GM21447 (cell line): Measurements from ENCODE around the gene SAMMSON.

Experiments
- ATAC-seq: cut with Tn5 transposase; IDR thresholded peaks from one replicate; pipeline ENCODE4 v1.9.1; 2021; ENCODE audit not compliant: unreplicated experiment

The SAMMSON gene

GRCh38 chr3:69999140-70000027 is at the start of gene SAMMSON:
Gene SAMMSON (plus strand): TSS chr3:69999733.
- ATAC-seq: no peak

GRCh38 chr3:69951616-69952015 is 47.9 kb upstream of the SAMMSON start:
- ATAC-seq: no peak

DNA sequence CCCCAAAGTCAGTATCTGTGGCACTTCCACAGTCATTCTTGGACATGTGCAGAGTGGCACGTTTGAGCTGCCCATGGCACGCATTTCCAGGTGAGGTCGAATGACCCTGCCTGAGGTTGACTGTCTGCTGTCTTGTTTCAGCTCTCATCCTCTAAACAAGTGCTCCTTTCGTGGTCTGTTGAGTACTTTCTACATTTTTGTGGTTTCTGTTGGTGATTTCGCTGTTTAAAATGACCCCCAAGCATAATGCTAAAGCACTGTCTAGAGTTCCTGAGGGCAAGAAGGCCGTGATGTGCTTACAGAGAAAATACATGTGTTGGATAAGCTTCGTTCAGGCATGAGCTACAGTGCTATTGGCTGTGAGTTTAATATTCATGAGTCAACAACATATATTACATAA is 40.0 kb upstream of the SAMMSON start:
- ATAC-seq: no peak

DNA sequence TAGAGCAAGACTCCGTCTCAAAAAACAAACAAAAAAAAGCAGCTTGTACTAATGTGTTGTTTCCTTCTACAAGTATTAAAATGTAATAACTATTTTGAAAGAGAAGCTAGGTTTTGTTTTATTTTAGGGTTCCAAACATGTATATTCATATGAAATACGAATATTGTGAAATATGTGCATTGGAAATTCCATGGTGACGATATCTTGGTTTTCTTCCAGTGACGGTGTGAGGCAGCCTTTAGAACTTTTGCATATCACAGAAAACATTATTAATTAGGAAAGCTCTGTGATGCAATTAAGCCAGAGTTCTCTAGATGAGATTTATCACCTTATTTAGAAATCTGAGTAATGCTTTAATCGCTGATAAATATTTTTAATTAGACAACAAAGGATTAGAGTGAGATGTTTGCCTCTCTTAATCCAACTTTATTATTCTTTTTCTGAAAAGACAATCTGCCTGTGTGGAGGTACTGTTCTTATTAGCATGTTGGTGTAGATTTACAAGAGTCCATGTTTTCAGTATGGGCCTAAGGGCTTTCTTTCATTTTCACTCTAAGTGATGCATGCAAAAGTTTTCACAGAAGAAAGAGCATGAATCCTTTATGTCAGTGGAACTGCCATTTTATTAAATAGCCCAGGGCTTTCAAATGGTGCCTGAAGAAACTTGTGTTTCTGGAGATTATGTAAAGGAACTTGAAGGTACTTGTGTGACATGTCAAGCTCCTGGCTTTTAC is 37.7 kb upstream of the SAMMSON start:
- ATAC-seq: no peak

- no peak for ATAC-seq
Measured at GRCh38 chr3:69963643-69964042, 35.9 kb upstream of the SAMMSON start.

DNA sequence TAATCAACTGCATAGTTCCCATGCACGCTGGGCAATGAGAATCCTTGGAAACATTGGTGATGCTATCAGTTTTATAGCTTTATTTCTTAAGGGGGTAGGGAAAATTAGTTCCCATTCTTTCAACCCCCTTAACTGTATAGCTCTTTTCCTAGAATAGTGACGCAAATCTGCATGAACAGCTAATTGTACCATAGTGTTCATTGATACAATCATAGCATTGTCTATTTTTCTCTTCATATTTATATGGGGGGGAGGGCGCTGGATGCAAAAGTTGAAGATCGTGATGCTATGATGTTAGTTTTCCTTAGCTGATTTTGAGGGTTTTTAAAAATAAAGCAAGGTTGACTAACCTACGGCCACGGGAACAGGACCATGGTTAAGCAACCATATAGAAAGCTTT is 32.4 kb upstream of the SAMMSON start:
- ATAC-seq: no peak

DNA sequence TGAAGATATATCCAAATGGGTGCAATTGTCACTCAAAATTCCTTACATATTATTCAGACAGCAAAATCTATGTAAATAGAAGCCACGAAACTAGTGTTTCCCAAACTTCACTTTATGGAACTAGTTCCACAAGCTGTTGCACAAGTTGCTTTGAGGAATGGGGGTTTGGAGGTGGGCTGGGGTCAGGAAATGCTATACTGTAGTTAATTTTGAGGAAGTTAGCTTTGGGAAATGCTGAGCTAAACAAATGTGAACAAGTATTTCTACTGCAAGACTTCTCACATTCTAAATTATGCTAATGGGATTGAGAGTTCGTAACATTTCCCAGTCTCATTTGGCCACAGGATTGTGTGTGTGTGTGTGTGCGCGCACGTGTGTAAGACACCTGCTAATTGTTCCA is 28.7 kb upstream of the SAMMSON start:
- no peak for ATAC-seq

- ATAC-seq: no peak
Measured at GRCh38 chr3:69972672-69973071, 26.9 kb upstream of the SAMMSON start.

DNA sequence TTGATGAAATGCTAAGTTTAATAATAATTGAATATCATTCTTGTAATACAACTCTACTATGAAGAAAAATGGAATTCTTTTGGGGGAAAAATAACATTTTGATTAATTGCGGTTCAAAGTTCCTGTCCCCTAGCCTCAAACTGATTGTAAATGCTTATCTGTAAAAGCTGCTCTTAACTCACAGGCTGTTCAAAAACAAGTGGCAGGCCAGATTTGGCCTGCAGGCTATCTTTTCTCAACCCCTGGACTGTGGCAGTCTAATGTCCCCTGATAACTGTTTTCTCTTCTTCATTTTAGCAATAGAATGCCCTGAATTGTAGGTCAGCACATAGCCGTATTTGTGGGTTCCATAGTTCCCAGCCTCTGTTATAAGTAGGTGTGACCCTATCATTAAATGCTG is 23.5 kb upstream of the SAMMSON start:
- no peak for ATAC-seq

- no peak for ATAC-seq
Measured at GRCh38 chr3:69983546-69984265, 15.8 kb upstream of the SAMMSON start.

DNA sequence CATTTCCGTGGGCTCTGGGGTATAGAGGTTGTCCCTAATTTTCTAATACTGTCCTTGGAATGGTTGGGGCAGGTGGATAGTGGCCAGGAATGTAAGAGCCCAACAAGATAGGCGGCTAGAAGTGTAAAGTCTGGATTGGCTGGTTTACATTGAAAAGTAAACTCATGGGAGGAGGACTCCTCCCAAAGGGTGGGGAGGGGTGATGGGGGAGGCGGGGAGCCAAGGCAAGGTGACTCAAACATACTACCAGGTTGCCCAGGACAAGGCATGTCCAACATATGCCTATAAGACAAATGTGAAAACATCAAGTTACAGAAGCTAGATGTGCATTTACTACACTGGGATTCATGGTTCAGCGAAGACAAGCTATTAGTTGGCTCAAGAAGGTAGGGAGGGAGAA is 14.3 kb upstream of the SAMMSON start:
- ATAC-seq: no peak

DNA sequence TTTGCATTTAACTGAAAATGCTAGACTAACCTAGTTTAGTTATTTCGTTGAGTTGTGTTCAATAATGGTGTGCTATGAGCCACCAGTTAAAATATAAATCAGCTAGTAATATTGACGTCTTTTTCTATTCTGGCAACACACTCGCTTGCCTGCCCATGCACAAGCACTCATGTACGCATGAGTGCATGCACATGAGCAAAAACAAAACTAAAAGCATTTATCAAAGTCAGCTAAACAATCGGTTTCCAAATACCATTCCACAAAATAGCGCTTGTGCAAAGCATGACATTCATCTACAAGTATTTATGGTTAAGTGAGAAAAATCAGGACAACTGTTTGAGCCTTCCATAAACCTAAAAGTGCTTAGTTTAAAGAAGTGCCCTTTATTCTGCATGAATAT is 13.1 kb upstream of the SAMMSON start:
- no peak for ATAC-seq

DNA sequence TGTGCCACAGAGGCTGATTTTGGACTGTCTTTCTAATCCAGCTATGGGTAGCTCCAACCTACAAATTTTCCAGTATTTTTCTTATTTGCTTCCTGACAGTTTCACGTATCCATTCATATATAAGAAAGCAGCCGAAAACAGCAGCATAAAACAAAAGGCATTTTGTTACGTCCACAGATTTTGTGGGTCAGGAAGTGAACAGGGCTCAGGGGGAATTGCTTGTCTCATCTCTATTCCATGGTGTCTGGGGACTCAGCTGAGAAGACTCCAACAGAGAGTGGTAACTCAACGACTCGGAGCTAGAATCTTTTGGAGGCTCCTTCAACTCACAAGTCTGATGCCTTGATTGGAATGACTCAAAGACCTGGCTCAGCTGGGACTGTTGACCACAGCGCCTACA is 11.7 kb upstream of the SAMMSON start:
- ATAC-seq: no peak

DNA sequence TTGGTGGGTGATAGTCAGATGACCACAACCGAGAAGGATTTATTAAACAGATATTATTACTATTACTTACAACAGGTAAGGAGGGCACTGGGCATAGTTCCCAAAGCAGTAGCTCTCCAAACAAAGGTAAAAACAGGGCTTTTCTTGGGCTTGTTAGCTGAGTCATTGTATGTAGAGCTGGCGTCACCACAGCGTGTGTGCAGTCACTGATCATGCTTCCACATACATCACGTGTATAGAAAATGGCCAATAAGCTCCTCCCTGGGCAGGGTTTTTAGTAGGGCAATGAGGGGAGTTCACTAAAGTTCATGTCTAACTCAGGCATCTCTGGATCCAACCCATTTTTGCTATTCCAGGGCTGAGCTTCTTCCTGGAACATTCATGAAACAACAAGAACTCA is 5.8 kb upstream of the SAMMSON start:
- no peak for ATAC-seq

DNA sequence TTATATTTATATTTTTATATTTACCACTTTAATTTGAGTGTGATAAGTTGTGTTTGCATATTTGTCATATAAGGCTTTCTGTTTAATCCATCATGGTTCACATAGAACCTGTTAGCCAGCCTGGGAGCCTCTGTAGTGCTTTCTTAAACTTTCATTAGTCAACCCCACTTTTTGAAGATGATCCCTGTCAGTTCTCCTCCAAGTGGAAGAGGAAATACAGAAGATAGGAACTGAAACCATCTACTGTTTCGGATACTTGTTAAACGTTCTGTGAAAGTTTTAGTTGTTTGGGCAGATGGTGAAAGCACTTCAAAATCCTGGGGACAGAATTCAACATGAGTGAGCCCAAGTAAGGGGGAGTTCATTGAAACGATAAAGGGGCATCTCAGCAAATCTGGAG is 4.6 kb upstream of the SAMMSON start:
- no peak for ATAC-seq

DNA sequence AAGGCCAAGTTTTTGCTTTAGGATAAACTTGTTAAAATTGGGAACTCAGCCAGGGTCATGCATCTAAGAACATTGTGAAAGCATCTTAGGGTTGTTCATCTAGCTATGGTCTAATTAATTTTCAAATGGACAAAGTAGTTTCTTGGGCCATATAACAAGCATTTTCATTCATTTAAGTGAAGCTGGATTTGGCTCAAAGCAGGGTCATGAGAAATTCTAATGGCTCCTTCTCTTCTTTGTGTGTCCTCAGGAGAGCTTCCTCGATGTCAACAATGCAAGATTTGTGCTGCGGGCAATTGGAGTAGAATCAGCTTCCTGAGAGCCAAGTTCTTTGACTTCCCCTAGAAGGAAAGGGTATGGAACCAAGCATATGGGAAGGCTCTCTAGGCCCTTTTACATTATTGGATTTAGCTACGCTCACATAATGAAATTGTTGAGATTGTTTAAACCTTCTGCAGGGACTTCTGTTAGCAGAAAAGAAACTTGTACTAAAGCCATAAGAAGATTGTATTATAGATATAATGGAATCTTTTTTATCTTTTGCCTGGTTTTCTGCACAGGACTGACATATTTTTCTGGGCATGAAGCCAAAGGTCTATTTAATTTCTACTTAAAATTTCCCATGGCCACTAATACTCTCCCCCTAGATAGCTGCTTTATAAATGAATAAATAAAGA is 1.8 kb upstream of the SAMMSON start:
- ATAC-seq: no peak

GRCh38 chr3:69998759-69999139 is 784 bp upstream of the SAMMSON start:
- no peak for ATAC-seq

GRCh38 chr3:70000028-70000410 is 486 bp downstream of the SAMMSON start:
- no peak for ATAC-seq

DNA sequence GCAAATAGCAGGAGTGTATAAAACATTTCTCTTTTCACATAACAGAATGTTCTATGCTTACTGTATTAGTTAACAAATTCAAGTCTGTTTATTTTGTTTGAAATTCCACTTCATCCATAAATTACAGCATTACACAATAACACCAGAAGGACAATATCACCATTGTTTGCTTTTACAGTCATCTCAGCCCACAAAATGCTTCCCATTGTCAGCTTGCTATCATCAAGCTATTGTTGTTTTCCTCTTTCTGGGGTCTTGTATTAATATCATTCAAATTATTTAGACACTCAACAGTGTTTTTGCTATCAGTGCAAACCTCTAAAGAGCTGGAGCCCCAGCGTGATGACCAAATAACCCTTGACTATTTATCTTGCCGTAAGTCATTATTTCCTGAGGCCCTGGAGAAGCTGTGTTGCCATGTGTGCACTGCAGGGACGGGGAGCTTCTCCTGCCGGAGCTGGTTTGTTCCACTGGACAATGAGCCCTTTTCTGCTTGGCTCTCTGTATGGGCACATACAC is 1.1 kb downstream of the SAMMSON start:
- ATAC-seq: no peak

DNA sequence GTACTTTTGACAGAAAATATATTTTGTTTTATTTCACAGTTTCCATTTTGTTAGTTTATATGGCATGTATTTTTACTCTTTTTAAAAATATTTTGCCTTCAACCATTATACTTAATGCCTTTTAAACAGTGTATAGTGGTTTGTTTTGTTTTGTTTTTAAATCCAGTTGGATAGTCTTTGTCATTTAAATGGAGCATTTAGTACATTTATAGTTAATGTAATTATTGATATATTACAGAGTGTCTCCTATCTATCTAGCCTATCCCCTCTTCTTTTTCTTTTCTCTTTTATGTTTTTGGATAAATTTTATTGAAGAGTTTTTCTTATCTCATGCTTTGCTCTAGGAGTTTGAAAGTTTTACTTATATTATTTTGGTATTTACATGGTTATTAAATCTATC is 3.6 kb downstream of the SAMMSON start:
- no peak for ATAC-seq

- no peak for ATAC-seq
Measured at GRCh38 chr3:70006089-70006488, 6.6 kb downstream of the SAMMSON start.
